ENCODE data around the gene GRIK4. TPM values are rescaled to one million over a fixed set of nuclear protein-coding genes. Genes with fewer than 3 reads are reported as not detected.
A peak's percentile ranks its signal among the peaks of the same experiment; 100 is the strongest.

Gene GRIK4
- total RNA-seq, 6 experiments from 2014 or later, result 0.07 to 0.11 TPM; not detected in 4

- Histone ChIP-seq H3K36me3 (no peaks in the 10 kb centered on the region), H3K27ac (no peak overlapping the region), H3K4me3 (no peak overlapping the region), H3K4me1 (no peaks in the 10 kb centered on the region), H3K27me3 (no peaks in the 10 kb centered on the region), H3K9me3 (no peaks in the 10 kb centered on the region)
- intact Hi-C loops (cut with DNase I), result loop anchor here in 1 of 2 donors (5.0 to 10.0 kb wide), 2 partner anchors 169 to 442 kb away; no protein-coding TSS in a partner anchor
- no peak for TF ChIP-seq CTCF (IDR thresholded peaks at IDR 0.05)
- no peak for TF ChIP-seq POLR2A (IDR thresholded peaks at IDR 0.05)
- ATAC-seq, result no peak
- 80% methylated on average over 1 of the region's 22 CpGs for WGBS (ENCODE audit: insufficient coverage, low coverage, low lambda C conversion rate, missing lambda C conversion rate)
- DNase-seq, result peak in 1 of 3 donors; percentile 42
Observed at GRCh38 chr11:120512739-120513435, 1.3 kb downstream of the GRIK4 start.

- intact Hi-C loops (cut with DNase I), result loop anchor here in 1 of 2 donors (5.0 to 10.0 kb wide), 2 partner anchors 169 to 441 kb away; no protein-coding TSS in a partner anchor
- H3K36me3 ChIP-seq, result no peaks in the 10 kb centered on the region
- no peak overlapping the region for H3K4me3 ChIP-seq
- peak in 1 of 3 donors; percentile 32 for DNase-seq
- no peak for ATAC-seq
- no peak for TF ChIP-seq POLR2A (IDR thresholded peaks at IDR 0.05)
- WGBS (ENCODE audit: insufficient coverage, low coverage, low lambda C conversion rate, missing lambda C conversion rate), result 58% methylated on average over 11 of the region's 19 CpGs
- no peaks in the 10 kb centered on the region for H3K27me3 ChIP-seq
- no peaks in the 10 kb centered on the region for H3K9me3 ChIP-seq
- H3K27ac ChIP-seq, result no peak overlapping the region
- no peaks in the 10 kb centered on the region for H3K4me1 ChIP-seq
Observed at GRCh38 chr11:120513436-120514315, 2.1 kb downstream of the GRIK4 start.

GRCh38 chr11:120514541-120515121 lies 3.1 kb downstream of the GRIK4 start:
- Histone ChIP-seq H3K4me1 (no peaks in the 10 kb centered on the region), H3K36me3 (no peaks in the 10 kb centered on the region), H3K27ac (no peak overlapping the region), H3K4me3 (no peak overlapping the region), H3K27me3 (no peaks in the 10 kb centered on the region), H3K9me3 (no peaks in the 10 kb centered on the region)
- TF ChIP-seq POLR2A (IDR thresholded peaks at IDR 0.05), result no peak
- no peak for TF ChIP-seq CTCF (IDR thresholded peaks at IDR 0.05)
- WGBS (ENCODE audit: insufficient coverage, low coverage, low lambda C conversion rate, missing lambda C conversion rate), result 54% methylated on average over 4 of the region's 14 CpGs
- intact Hi-C loops (cut with DNase I), result loop anchor here (5.0 to 10.0 kb wide), 2 partner anchors 168 to 440 kb away; no protein-coding TSS in a partner anchor
- DNase-seq, result peak in 1 of 3 donors; percentile 40
- ATAC-seq, result no peak

GRCh38 chr11:120515186-120515723 lies 3.7 kb downstream of the GRIK4 start:
- intact Hi-C loops (cut with DNase I), result loop anchor here (5.0 to 10.0 kb wide), 2 partner anchors 167 to 440 kb away; no protein-coding TSS in a partner anchor
- no peaks in the 10 kb centered on the region for H3K27me3 ChIP-seq
- H3K36me3 ChIP-seq, result no peaks in the 10 kb centered on the region
- H3K4me1 ChIP-seq, result no peaks in the 10 kb centered on the region
- DNase-seq (peak in 1 of 3 donors; percentile 15), ATAC-seq (no peak)
- 73% methylated on average over 7 of the region's 7 CpGs for WGBS (ENCODE audit: insufficient coverage, low coverage, low lambda C conversion rate, missing lambda C conversion rate)
- no peaks in the 10 kb centered on the region for H3K9me3 ChIP-seq
- no peak overlapping the region for H3K4me3 ChIP-seq
- no peak overlapping the region for H3K27ac ChIP-seq
- no peak for TF ChIP-seq CTCF (IDR thresholded peaks at IDR 0.05)
- TF ChIP-seq POLR2A (IDR thresholded peaks at IDR 0.05), result no peak
